H1 (cell line): ENCODE results near the gene USP20. TPM values are rescaled to one million over a fixed set of nuclear protein-coding genes. Genes with fewer than 3 reads are reported as not detected.

Experiments used
- CHD7 ChIP-seq: fragments of 300-600 bp; sonication (generic); IDR thresholded peaks from 2 replicates; pipeline ENCODE4 v1.7.1; 2012; ENCODE audit warnings: low read length, moderate library complexity, mild to moderate bottlenecking, inconsistent platforms; ENCODE audit not compliant: insufficient replicate concordance
- TBP ChIP-seq: IDR thresholded peaks from 2 replicates; pipeline ENCODE4 v1.6.1; 2011; ENCODE audit warnings: low read depth, low read length, improper control_type of control experiment
- polyA plus RNA-seq, 7 experiments: library from polyadenylated mRNA; depleted of rRNA in 3 of 7; stranded (reverse) in 5 of 7; unstranded in 2 of 7; fragments of >200 nt in 5 of 7; fragments of 200-250 nt in 2 of 7; gene quantifications; 1 replicate in 5 of 7; 2 replicates in 1 of 7; 4 replicates in 1 of 7; pipeline versions ENCODE4 v1.2.1 to v1.2.3, GENCODE V29; 2011 to 2013; ENCODE audit warnings: missing spikeins in 2 of 7, mixed read lengths in 2 of 7
- total RNA-seq: library from RNA; stranded (reverse); fragmentation: NEBNext Ultra II Directional; extraction: Animal tissue kit (Norgen Biotek cat#: 25700); gene quantifications from 2 replicates; pipeline ENCODE4 v1.2.1, GENCODE V29; 2021

USP20 gene
- total and polyA plus RNA-seq, 2 of the 8 experiments (the other 6 are each of a cell fraction or from before 2014, with no cell fraction given), result 13.4 to 23.0 TPM

- TF ChIP-seq CHD7, result no peak
- no peak for TF ChIP-seq TBP
- TF ChIP-seq, all 59 proteins: peak for 0
These were observed 21.6 kb upstream of the USP20 start (continued) for GRCh38 chr9:129813661-129814060.
